Stomach (tissue), 9 donors: ENCODE measurements around the gene HORMAD1. TPM values are rescaled to one million over a fixed set of nuclear protein-coding genes. Genes with fewer than 3 reads are reported as not detected.

Source experiments
- DNase-seq, 2 donors: peaks; one replicate each; pipeline versions ENCODE4 v3.0.0 to v3.0.0-alpha.2; 2013 to 2019
- H3K27ac ChIP-seq, 5 donors: fragments of 200-600 bp in 4 of 5; sonication (generic) in 4 of 5; one replicate each; pipeline ENCODE4 v1.5.1; 2013 to 2019; ENCODE audit warnings: mild to moderate bottlenecking in 1 of 5, moderate library complexity in 1 of 5
- H3K27me3 ChIP-seq, 3 donors: fragments of 200-600 bp; sonication (generic); one replicate each; pipeline ENCODE4 v1.5.1; 2017 to 2019; ENCODE audit warnings: mixed run types in 1 of 3
- H3K36me3 ChIP-seq, 4 donors: fragments of 200-600 bp; sonication (generic); 1 replicate in 3 of 4; 2 replicates in 1 of 4; pipeline ENCODE4 v1.5.1; 2016 to 2019
- H3K4me1 ChIP-seq, 4 donors: fragments of 200-600 bp; sonication (generic); one replicate each; pipeline ENCODE4 v1.5.1; 2016 to 2019
- H3K4me3 ChIP-seq, 4 donors: fragments of 200-600 bp; sonication (generic) in 3 of 4; one replicate each; pipeline ENCODE4 v1.5.1; 2016 to 2019; ENCODE audit warnings: mild to moderate bottlenecking in 1 of 4
- H3K9me3 ChIP-seq, 4 donors: fragments of 200-600 bp; sonication (generic); one replicate each; pipeline ENCODE4 v1.5.1; 2016 to 2019
- CTCF ChIP-seq, 7 experiments: fragments of 450-650 bp in 4 of 7; fragments of 200-600 bp in 3 of 7; sonication (generic) in 3 of 7; IDR thresholded peaks; one replicate each; pipeline ENCODE4 v1.5.1; 2016 to 2019; ENCODE audit warnings: antibody characterized with exemption in 7 of 7, control low read depth in 2 of 7, mild to moderate bottlenecking in 1 of 7
- EP300 ChIP-seq: sonication (generic); formaldehyde crosslinking; IDR thresholded peaks from one replicate; pipeline ENCODE4 v1.6.1; 2017; ENCODE audit warnings: antibody characterized with exemption
- POLR2A ChIP-seq, 4 donors: fragments of 450-650 bp; IDR thresholded peaks; one replicate each; pipeline ENCODE4 v1.6.1; 2016; ENCODE audit warnings: antibody characterized with exemption in 4 of 4, control low read depth in 2 of 4, mild to moderate bottlenecking in 1 of 4, moderate library complexity in 1 of 4
- POLR2AphosphoS5 ChIP-seq, 3 donors: sonication (generic); formaldehyde crosslinking; IDR thresholded peaks; one replicate each; pipeline ENCODE4 v1.6.1; 2016; ENCODE audit warnings: antibody characterized with exemption in 3 of 3
- WGBS, 5 donors: extraction: QIAGEN DNeasy Blood & Tissue Kit in 3 of 5; methylation state at CpG; one replicate each; pipeline versions ENCODE4 v1.1.5 to v1.1.7; 2013 to 2018; 5-methylcytosine and 5-hydroxymethylcytosine counted together
- intact Hi-C: fragments of 100-400 bp; cut with DNase I; formaldehyde crosslinking; loops from one replicate; pipeline ENCODE4 v1.15.1; 2023; ENCODE audit warnings: low total_unique reads
- polyA plus RNA-seq, 3 donors: library from polyadenylated mRNA; stranded (reverse); fragments of 200-250 nt; gene quantifications; one replicate each; pipeline ENCODE4 v1.2.3, GENCODE V29; 2013
- total RNA-seq, 5 donors: library from RNA; depleted of rRNA; stranded (reverse); fragments of >200 nt; gene quantifications; one replicate each; pipeline versions ENCODE4 v1.1.0 to v1.2.3, GENCODE V29; 2014 to 2016
- donor health status: healthy with polysubstance abuse.
- donor health status: Bipolar disorder and iron deficiency.
- donor health status: healthy.

The HORMAD1 gene
- total and polyA plus RNA-seq, 8 donors: 0.13 to 37.1 (median 0.55) TPM; not detected in 5

- no peak for TF ChIP-seq POLR2A (IDR thresholded peaks at IDR 0.05)
- TF ChIP-seq POLR2AphosphoS5 (IDR thresholded peaks at IDR 0.05): no peak
- TF ChIP-seq CTCF (IDR thresholded peaks at IDR 0.05): no peak
- TF ChIP-seq EP300: no peak
- intact Hi-C loops: no loop called here
- 84 to 95% (median 89%) methylated on average over 3 of the region's 3 CpGs for WGBS, 5 donors
- H3K4me1 ChIP-seq: peaks cover 0 to 40% (median 16%) of the 10 kb centered on the region in 4 donors
- no peaks in the 10 kb centered on the region for H3K27me3 ChIP-seq
- peaks cover 0 to 6% (median 0%) of the 10 kb centered on the region in 4 donors for H3K36me3 ChIP-seq
- H3K9me3 ChIP-seq: no peaks in the 10 kb centered on the region
- DNase-seq: no peak
- no peak overlapping the region for H3K27ac ChIP-seq
- peak overlapping the region in 2 of 4 donors; percentile 39 to 43 for H3K4me3 ChIP-seq
Measured at GRCh38 chr1:150763018-150763417, 42.3 kb upstream of the HORMAD1 start.

GRCh38 chr1:150762552-150762951 lies 41.9 kb upstream of the HORMAD1 start:
- WGBS, 5 donors: 64 to 80% (median 69%) methylated on average over 2 of the region's 2 CpGs
- Histone ChIP-seq H3K4me3 (no peak overlapping the region), H3K4me1 (peaks cover 0 to 40% (median 16%) of the 10 kb centered on the region in 4 donors), H3K27me3 (no peaks in the 10 kb centered on the region), H3K9me3 (no peaks in the 10 kb centered on the region), H3K27ac (no peak overlapping the region), H3K36me3 (peaks cover 0 to 9% (median 1%) of the 10 kb centered on the region in 4 donors)
- TF ChIP-seq POLR2A (IDR thresholded peaks at IDR 0.05) (no peak), EP300 (no peak), CTCF (IDR thresholded peaks at IDR 0.05) (no peak), POLR2AphosphoS5 (IDR thresholded peaks at IDR 0.05) (no peak)
- intact Hi-C loops: no loop called here
- no peak for DNase-seq

- peaks cover 0 to 40% (median 16%) of the 10 kb centered on the region in 4 donors for H3K4me1 ChIP-seq
- peaks cover 0 to 17% (median 5%) of the 10 kb centered on the region in 4 donors for H3K36me3 ChIP-seq
- H3K27ac ChIP-seq: no peak overlapping the region
- intact Hi-C loops: no loop called here
- no peak overlapping the region for H3K4me3 ChIP-seq
- no peak for DNase-seq
- WGBS, 5 donors: 87 to 95% (median 91%) methylated on average over 1 of the region's 1 CpG
- no peaks in the 10 kb centered on the region for H3K9me3 ChIP-seq
- TF ChIP-seq CTCF (IDR thresholded peaks at IDR 0.05): no peak
- no peak for TF ChIP-seq EP300
- no peak for TF ChIP-seq POLR2A (IDR thresholded peaks at IDR 0.05)
- TF ChIP-seq POLR2AphosphoS5 (IDR thresholded peaks at IDR 0.05): no peak
- no peaks in the 10 kb centered on the region for H3K27me3 ChIP-seq
Measured at GRCh38 chr1:150761801-150762200, 41.1 kb upstream of the HORMAD1 start.

GRCh38 chr1:150760013-150760412 lies 39.3 kb upstream of the HORMAD1 start:
- Histone ChIP-seq H3K9me3 (no peaks in the 10 kb centered on the region), H3K4me3 (no peak overlapping the region), H3K4me1 (peaks cover 0 to 37% (median 12%) of the 10 kb centered on the region in 4 donors), H3K27me3 (no peaks in the 10 kb centered on the region), H3K27ac (no peak overlapping the region), H3K36me3 (peaks cover 0 to 33% (median 18%) of the 10 kb centered on the region in 4 donors)
- DNase-seq: no peak
- intact Hi-C loops: no loop called here
- 53 to 78% (median 61%) methylated on average over 3 of the region's 3 CpGs for WGBS, 5 donors
- TF ChIP-seq POLR2A (IDR thresholded peaks at IDR 0.05) (no peak), CTCF (IDR thresholded peaks at IDR 0.05) (no peak), POLR2AphosphoS5 (IDR thresholded peaks at IDR 0.05) (no peak), EP300 (no peak)
